Stimulated activated CD4-positive, alpha-beta T cell treated with anti-CD3 and anti-CD28 coated beads, Interleukin-2, amount 100 ng/mL, for 4 hours (primary cell): Measurements from ENCODE around the gene PTPN3.
"Not testable (repeated sequence)": the region's sequence is repeated elsewhere in the genome, so short reads cannot be mapped to it uniquely, and the experiment has no call there.

Experiments used
- DNase-seq: peaks from one replicate; pipeline ENCODE4 v3.0.0-alpha.2; 2020; ENCODE audit warnings: low read depth

Gene PTPN3, protein sequence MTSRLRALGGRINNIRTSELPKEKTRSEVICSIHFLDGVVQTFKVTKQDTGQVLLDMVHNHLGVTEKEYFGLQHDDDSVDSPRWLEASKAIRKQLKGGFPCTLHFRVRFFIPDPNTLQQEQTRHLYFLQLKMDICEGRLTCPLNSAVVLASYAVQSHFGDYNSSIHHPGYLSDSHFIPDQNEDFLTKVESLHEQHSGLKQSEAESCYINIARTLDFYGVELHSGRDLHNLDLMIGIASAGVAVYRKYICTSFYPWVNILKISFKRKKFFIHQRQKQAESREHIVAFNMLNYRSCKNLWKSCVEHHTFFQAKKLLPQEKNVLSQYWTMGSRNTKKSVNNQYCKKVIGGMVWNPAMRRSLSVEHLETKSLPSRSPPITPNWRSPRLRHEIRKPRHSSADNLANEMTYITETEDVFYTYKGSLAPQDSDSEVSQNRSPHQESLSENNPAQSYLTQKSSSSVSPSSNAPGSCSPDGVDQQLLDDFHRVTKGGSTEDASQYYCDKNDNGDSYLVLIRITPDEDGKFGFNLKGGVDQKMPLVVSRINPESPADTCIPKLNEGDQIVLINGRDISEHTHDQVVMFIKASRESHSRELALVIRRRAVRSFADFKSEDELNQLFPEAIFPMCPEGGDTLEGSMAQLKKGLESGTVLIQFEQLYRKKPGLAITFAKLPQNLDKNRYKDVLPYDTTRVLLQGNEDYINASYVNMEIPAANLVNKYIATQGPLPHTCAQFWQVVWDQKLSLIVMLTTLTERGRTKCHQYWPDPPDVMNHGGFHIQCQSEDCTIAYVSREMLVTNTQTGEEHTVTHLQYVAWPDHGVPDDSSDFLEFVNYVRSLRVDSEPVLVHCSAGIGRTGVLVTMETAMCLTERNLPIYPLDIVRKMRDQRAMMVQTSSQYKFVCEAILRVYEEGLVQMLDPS

GRCh38 chr9:109498195-109499092, at the start of gene PTPN3:
Gene PTPN3, minus strand, starts transcription at chr9:109498307. Its CDS starts 34,873 bp downstream, at chr9:109463434.
- DNase-seq: no peak

- DNase-seq: not testable (repeated sequence)
These were observed 46.8 kb upstream of the PTPN3 start for GRCh38 chr9:109544954-109545353.

DNA sequence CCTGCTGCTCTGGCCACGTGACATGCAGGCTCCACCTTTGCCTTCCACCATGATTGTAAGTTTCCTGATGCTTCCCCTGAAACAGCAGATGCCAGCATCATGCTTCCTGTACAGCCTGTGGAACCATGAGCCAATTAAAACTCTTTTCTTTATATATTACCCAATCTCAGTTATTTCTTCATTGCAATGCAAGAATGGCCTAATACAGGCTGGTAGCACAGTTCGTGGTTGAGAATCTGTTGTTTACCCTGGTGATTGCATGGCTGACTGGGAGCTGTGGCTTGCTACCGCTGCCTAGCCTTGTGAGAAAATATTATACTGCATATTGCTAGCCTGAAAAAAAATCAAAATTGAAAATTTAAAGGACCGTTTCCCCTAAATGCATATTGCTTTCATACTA, 44.8 kb upstream of the PTPN3 start:
- DNase-seq: no peak

- no peak for DNase-seq
These were observed 40.2 kb upstream of the PTPN3 start for GRCh38 chr9:109538346-109538745.

- DNase-seq: no peak
These were observed 39.2 kb upstream of the PTPN3 start for GRCh38 chr9:109537288-109537687.

DNA sequence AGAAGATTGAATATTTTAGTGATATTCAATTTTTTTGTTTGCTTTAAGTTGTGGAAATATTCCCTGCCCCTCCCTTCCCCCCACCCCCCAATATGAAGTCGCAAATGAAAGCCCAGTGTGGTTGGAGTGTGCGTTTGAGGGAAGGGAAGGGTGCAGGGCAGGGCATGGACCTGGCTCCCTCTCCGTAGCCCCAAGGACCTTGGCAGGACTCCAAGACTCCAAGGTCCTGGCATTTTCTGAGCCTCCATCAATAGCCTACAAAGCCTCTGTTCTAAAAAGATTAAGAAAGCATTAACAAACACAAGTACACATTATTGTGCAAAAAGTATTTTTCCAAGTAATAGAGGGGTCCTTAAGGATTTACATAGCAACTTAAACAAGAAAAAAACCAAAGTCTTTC, 38.8 kb upstream of the PTPN3 start:
- DNase-seq: no peak

GRCh38 chr9:109535365-109535764, 37.3 kb upstream of the PTPN3 start:
- DNase-seq: no peak

DNA sequence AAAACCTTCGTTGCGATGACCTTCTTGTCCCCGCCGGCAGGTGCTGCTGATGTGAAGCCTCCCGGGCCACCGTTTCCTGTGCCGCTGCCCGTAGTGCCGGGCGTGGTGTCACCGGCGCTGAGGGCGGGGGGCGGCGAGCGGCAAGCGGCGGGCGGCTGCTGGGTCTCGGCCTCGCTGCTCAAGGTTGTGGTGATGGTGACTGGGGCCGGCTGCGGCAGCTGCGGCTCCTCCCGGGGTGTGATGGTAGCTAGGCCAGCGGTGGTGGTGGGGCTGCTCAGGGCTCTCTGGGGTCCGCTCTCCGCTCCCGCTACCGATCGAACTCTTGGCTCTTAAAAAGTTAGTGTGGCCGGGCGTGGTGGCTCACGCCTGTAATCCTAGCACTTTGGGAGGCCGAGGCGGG, 36.0 kb upstream of the PTPN3 start:
- DNase-seq: no peak

- DNase-seq: not testable (repeated sequence)
These were observed 34.5 kb upstream of the PTPN3 start for GRCh38 chr9:109532652-109533051.

- DNase-seq: no peak
These were observed 24.0 kb upstream of the PTPN3 start for GRCh38 chr9:109522106-109522505.

GRCh38 chr9:109520475-109521132, 22.5 kb upstream of the PTPN3 start:
- no peak for DNase-seq

DNA sequence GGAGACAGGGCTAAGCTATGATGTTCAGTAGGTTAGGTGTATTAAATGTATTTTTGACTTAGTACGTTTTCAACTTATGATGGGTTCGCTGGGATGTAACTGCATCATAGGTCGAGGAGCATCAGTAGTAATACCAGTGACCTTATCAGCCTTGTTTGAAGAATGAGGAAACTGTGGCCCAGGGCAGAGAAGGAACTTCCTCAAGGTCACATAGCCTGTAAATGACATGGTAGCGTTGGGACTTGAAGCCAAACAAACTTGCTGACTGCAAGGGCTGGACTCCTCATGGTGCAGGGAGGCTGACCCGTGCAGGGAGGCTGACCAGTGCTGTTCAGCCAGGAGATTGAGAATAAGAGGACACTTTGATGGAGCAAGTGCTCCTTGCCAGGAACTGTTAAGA, 21.3 kb upstream of the PTPN3 start:
- DNase-seq: no peak

- DNase-seq: no peak
These were observed 20.7 kb upstream of the PTPN3 start for GRCh38 chr9:109518621-109519335.

GRCh38 chr9:109517901-109518377, 19.8 kb upstream of the PTPN3 start:
- DNase-seq: no peak

DNA sequence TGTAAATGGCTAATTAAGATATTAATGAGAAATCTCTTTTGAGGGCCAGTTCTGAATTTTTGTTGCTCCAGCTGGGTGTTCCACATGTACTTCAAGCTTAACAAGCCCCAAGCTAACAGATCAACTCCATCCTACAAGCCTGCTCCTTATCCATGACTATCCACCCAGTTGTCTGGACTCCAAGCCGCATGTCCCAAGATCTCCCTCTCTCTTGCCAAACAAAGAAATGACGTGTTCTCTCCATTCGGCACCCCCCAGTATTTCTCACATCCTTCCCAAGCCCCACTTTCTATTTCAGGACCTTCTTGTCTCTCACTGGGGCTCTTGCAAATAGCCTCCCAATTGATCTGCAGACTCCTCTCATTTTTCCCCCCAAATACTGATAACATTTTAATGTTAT, 15.8 kb upstream of the PTPN3 start:
- DNase-seq: no peak

GRCh38 chr9:109512170-109512756, 14.2 kb upstream of the PTPN3 start:
- DNase-seq: no peak

GRCh38 chr9:109510506-109510905, 12.4 kb upstream of the PTPN3 start:
- DNase-seq: no peak

GRCh38 chr9:109510042-109510441, 11.9 kb upstream of the PTPN3 start:
- not testable (repeated sequence) for DNase-seq

GRCh38 chr9:109509611-109510010, 11.5 kb upstream of the PTPN3 start:
- no peak for DNase-seq

GRCh38 chr9:109507421-109507838, 9.3 kb upstream of the PTPN3 start:
- no peak for DNase-seq
